ENCODE results near the gene DHRS4.

Gene DHRS4

DNA sequence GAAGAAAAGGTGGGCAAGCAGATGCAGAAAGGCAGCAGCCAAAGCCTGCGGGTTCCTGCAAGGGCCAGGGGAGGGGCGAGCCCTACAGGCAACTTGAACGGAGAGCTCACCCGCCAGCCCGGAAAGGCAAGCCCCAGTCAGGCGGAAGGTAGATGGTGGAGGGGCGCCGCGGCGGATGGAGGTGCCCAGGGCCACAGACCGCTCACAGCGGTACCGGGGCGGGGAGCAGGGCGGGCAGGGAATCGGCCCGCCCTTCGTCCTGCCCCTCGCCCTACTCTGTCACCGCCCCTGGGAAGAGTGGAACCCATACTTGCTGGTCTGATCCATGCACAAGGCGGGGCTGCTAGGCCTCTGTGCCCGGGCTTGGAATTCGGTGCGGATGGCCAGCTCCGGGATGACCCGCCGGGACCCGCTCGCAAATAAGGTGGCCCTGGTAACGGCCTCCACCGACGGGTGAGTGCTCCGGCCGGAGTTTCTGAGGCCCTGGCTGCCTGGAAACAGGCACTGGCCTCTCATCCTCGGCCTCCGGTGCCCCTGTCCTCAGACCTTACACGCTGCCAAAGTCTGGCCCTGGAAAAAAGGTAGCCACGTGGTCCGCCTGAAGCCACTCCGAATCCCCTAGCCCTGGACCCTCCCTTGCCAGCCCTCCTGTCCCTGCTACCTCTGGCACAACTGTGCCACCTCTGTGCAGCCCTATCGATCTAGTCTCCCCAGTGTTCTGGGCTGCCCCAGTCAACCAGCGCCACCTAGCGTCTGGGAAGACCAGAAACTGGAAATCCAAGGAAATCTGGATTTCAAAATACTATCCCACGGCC, at the start of gene DHRS4:
DHRS4 (plus strand) TSS at position 307 of the 815 bp plus-strand sequence; CDS start at position 326, 19 bp downstream.
- DNase-seq = peak; percentile 80

DNA sequence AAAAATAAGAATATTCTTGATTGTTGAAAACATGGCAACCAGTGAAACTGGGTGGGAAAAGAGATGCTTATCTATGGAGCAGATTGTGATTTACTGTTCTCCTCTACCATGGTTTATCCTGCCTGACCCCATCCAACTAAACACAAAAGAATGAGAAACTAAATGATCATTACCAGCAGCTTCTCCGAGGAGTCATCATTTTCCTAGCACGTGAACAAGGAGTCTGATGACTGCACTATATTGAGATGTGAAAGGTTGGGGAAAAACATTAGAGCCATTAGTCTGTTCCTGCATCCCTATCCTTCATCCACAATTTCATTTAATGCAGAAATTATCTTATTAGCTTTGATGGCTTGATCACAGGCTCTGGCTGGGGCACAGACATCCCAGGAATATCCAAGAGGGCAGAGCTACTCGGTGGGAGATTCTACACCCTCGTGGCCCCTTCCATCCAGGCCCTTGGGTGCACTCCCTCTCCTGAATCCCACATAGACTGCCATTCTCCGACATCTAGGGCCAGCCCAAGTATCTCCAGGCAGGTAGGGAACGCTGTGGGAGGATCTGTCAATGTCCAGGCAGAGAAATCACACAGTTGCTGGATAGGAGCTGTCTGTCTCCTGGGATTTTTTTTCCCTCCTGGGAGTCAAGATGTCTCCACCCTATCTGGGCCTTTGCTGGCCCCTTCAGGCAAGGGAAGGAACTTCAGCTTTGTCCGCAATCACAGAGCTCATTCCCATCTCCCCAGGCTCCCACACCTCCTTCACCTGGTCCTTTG, 43.3 kb upstream of the DHRS4 start:
- DNase-seq = peak; percentile 38

DNA sequence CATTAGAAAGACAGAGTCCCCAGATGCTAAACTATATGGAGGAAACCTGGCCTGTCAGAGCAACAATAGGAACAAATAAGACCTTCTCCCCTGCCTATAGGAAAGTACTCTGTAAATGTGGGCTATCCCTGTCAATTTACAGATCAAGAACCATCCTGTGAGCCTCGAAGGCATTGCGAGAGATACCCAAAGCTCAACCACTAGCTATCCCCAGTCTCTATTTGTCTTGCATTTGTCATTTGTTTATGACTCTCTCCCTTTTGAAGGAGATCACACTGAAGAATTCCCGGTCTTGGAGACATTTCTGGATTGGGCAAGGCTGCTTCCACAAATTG, 42.7 kb upstream of the DHRS4 start:
- DNase-seq = no peak

DNA sequence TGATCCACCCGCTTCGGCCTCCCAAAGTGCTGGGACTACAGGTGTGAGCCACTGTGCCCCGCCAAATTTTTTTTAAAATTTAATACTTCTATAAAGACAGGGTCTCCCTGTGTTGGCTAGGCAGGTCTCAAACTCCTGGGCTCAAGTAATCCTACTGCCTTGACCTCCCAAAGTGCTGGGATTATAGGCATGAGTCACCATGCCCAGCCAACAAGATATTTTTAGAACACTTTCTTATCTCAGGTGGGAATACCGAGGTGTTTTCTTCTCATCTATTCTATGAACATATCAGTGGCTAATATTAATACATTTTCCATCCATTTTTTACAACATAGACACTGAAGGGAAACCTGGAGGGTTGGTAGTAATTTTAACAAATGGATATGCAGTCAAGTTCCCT, 38.0 kb upstream of the DHRS4 start:
- no peak for DNase-seq

DNA sequence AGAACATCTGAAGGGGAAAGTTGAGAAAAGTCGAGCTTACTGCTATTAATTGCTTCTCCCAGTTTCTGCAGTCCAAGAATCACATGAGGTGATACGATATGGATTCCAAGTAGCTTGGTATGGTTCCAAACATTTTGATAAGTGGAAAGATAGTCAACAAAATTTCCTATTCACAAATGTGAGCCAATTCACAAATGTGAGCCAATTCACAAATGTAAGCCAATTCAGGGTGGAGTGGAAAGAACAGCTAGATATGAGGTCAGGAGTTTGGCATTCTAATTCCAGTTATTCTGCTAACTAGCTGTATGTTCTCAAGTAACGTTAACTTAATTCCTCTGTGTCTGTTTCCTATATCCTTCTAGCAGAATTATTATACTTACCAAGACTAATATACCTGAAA, 37.6 kb upstream of the DHRS4 start:
- DNase-seq = no peak

DNA sequence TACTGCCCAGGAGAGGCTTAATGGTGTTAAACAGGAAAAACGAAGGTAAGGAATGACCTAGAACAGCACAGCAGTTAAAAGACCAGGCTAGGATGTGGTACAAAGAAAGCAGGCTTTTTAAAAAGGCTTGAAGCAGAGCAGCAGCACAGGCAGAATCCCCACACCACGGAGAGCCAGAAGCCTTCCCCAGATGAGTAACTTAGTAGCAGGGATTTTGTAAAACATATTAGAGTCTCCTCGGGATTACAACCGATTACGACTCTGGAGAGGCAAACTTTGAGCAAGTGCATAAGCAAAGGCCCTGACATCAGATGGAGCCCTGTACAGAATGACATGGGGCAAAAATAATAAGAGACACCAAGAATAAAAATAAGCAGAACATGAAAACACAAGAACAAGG, 37.1 kb upstream of the DHRS4 start:
- no peak for DNase-seq

GRCh38 chr14:23922545-23922944, 31.0 kb upstream of the DHRS4 start:
- no peak for DNase-seq

GRCh38 chr14:23925523-23926075, 28.0 kb upstream of the DHRS4 start:
- DNase-seq = no peak

DNA sequence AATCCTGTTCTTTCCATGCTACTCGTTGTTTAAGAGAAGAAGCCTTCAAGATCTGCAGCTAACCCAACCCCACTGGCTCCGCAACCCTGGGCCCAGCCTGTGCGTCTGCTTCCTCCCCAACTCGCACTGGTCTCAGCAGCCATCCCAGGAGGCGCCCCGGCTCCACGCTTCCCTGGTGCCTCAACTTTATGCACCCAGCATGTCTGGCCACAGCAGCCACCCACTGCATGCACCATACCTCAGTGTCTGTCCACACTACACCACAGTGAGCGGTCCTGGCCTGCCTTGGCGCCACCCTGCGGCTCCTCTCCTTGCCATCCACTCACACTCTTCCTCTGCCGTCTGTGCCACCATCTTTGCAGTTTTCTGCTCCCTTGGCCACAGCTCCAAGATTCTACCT, 27.0 kb upstream of the DHRS4 start:
- no peak for DNase-seq

DNA sequence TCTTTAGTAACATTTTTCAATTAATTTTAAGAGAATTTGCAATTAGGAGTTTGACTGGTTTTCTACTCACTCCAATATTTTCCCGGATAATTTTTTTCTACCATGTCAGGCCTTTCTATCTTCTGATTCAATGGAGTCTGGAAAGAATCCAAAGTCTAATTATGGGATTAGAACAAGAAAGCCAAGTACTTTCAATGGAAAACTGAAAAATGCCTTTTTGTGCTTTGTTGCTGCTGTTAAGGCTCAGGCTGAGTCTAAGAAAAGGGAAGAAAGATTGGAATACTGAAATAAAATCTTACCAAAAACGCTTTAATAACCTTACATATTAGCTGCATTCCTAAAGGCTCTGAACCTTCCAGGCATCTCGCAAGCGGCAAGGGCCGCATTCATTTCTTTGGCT, 24.4 kb upstream of the DHRS4 start:
- no peak for DNase-seq

GRCh38 chr14:23929822-23930294, 23.7 kb upstream of the DHRS4 start:
- peak; percentile 71 for DNase-seq

DNA sequence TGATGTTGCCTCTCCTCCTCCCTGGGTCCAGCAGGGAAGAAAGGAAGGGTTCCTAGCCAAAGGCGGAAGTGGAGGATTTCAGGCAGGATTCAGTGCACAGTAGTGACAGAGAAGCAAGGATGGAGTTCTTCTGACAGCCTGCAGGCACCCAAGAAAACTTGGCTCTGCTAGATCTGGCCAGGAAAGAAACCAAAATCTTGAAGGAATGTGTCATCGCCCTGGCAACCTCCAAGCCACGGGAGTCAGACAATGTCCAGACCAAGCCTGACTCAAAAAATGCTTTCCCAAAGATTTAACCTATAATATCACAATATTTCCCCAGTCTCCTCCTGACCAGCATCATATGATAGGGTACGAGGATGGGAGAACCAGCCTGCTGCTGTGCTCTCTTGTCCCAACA, 22.8 kb upstream of the DHRS4 start:
- DNase-seq = no peak

- DNase-seq = no peak
Measured at GRCh38 chr14:23931721-23932289, 21.8 kb upstream of the DHRS4 start.

- DNase-seq = no peak
Measured at GRCh38 chr14:23932639-23933038, 20.9 kb upstream of the DHRS4 start.

DNA sequence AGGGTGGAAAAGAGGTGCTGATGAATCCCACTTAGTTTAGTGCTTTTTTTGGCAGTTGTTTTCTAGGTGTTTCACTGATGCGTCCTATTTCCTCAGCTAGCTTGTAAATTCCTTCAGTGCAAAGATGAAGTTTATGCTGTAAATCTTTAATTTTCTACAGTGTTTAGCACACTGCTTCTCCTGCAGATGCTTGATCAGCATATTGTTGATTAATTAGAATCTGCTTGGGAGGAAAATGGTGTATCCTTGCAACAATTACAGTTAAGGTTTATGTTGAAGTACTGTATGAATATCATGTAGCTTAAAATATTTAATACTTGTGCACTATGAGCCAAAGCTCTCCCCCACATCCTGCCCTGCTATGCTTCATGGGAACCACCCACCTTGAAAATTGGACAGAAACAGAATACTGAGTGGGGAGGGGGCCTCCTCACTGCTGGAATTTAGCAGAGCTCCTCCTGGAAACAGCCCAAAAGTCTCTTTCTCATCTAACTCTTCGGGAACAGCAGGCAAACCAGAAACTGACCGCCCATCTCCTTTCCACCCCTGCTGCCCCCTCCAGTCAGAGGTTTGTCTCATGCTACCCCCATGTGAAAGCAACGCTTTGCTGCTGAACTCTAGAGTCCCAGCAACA, 20.3 kb upstream of the DHRS4 start:
- DNase-seq = no peak

DNA sequence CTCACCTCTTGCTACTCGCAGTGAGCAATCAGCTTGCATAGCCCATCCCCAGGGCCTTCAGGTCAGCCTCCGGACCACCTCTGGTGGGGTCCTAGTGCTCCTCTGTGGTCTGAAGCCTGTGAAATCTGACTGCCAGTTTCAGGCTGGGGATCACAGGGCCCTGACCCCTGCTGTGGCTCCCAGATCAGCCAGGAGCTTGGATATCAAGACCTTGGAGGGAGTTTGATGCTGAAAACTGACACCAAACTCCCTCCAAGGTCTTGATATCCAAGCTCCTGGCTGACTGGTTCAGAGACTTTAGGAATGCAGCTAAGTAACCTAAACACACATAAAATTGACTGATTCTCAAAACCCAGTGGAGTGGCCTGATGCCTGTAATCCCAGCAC, 19.8 kb upstream of the DHRS4 start:
- no peak for DNase-seq

DNA sequence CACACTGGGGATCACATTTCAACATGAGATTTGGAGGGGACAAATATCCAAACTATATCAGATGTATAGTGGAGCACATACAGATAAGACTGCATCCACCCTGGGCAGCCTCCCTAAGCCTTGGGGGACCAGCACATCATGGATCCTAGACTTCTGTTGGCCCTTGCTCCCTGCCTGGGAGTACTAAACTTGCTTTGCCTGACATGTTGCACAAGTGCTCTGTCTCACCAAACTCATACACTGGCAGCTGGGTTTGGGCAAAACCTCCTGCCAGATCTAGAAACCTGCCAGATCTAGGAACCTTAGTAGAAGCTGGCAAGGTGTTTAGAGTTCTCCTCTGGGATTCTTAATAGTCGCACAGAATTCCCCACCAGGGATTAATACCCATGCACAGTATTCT, 18.4 kb upstream of the DHRS4 start:
- no peak for DNase-seq

DNA sequence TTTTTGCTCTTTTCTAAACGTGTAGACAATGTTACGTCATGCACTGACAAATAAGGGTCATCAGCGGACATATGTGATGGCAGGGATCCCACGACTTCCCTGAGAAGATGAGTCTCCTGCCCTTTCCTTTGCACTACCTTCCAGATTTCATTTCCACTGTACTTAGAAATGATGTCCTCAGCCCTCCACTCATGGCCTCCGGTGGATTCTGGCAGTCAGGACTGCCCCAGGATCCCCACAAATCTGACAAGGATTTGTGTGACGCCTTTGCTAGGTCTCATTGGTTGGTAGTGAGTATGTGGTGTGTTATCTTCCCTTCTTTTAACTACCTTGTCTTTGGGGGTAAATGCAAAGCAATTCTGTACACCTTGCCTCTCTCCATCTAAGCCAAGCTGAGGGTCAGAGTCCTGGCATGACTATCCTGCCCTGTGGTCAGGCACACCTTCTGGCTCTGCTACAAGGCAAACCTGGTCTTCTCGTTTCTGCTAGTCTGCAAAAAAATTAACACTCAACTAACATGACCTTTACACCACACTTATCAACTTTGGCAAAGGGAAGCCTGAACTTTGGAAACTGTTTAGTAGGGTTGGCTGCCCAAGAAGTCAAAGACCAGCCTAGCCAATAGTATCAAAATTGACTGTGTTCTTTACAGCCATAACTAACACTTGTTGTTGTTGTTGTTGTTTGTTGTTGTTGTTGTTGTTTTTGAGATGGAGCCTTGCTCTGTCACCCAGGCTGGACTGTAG, 17.3 kb upstream of the DHRS4 start:
- DNase-seq = no peak

DNA sequence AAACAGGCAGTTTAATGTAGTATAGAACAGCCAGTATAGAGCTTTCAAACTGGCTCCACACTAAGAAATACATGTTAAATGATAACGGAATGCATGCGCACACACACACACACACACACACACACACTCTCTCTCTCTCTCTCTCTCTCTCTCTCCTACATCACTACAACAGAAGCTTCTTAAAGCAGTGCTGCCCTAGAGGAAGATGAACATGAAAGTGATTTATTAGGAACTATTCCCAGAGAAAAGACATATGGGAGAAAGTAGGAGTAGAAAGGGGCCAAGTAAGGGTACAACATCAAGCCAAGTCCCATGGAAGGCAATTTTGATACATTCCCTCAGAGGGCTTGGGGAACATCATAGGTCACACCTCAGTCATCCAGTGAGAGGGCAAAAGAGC, 16.4 kb upstream of the DHRS4 start:
- no peak for DNase-seq

GRCh38 chr14:23938823-23939222, 14.7 kb upstream of the DHRS4 start:
- no peak for DNase-seq

GRCh38 chr14:23939607-23940326, 13.8 kb upstream of the DHRS4 start:
- DNase-seq = no peak

DNA sequence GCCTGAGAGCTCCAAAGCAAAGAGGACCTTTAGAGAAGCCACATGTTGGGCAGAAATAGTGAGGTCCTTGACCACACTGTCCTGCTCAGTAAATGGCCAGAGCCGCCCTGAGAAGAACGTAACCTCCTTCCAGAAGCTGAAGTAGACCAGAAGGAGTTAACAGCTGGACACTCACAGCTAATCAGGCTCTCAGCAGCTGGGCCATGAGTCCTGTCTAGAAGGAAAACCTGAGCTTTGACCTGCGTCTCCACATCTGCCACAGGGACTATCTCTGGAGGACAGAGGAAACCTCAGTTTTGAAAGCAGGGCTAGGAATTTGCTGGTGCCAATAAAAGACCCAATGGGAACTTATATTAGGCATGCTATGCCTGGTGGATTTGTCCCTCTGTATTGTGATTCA, 12.3 kb upstream of the DHRS4 start:
- DNase-seq = no peak
